ENCODE data around the gene PALD1.
A peak's percentile ranks its signal among the peaks of the same experiment; 100 is the strongest.

DNA sequence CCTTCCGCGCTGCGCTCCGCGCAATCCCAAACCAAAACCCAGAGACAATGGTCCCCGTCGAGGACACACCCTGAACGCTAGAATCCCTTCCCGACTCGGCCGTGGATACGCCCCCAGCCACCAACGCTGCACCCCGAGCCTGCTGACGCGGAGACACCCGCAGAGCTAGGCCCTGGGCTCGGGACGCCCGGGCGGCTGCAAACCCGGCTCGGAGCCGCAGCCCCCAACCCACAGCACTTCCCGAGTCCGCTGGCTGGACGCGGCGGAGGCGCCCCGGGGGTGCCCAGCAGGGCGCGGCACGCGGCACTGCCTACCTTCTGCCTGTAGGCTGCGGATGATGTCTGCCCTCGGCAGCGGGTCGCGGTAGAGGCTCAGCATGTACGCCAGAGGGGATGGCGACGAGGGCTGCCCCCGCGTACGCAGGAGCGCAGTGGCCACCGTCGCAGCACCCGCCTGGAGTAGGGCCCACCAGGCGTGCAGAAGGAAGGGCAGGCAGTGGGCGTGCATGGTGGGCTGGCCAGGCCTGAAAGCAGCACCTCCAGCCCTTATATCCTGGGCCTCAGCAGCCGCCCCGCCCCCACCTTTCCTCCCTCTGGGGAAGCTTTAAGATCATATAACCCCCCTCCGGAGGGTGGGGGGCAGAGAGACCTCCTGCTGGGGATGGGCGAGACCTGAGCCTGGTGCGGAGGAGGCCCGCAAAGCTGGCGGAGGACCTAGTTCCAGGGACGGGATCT, 37.2 kb upstream of the PALD1 start, which contains the start of gene NODAL:
- TF ChIP-seq, protein P1, sequence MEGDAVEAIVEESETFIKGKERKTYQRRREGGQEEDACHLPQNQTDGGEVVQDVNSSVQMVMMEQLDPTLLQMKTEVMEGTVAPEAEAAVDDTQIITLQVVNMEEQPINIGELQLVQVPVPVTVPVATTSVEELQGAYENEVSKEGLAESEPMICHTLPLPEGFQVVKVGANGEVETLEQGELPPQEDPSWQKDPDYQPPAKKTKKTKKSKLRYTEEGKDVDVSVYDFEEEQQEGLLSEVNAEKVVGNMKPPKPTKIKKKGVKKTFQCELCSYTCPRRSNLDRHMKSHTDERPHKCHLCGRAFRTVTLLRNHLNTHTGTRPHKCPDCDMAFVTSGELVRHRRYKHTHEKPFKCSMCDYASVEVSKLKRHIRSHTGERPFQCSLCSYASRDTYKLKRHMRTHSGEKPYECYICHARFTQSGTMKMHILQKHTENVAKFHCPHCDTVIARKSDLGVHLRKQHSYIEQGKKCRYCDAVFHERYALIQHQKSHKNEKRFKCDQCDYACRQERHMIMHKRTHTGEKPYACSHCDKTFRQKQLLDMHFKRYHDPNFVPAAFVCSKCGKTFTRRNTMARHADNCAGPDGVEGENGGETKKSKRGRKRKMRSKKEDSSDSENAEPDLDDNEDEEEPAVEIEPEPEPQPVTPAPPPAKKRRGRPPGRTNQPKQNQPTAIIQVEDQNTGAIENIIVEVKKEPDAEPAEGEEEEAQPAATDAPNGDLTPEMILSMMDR (conservative IDR thresholded peaks at IDR 0.05; ENCODE audit: low read depth in 2 of 2) = no peak
- TF ChIP-seq EZH2phosphoT487 (IDR thresholded peaks at IDR 0.05; ENCODE audit: unreplicated experiment) = no peak
- TF ChIP-seq EZH2 (IDR thresholded peaks at IDR 0.05; ENCODE audit: low read depth, unreplicated experiment) = peak; percentile 29
- TF ChIP-seq POLR2AphosphoS5 (IDR thresholded peaks at IDR 0.05; ENCODE audit: low read depth) = no peak; the same call in 1 of the 2 replicates
- no peak for TF ChIP-seq CREB1 (CRISPR knock-in tag; IDR thresholded peaks at IDR 0.05; ENCODE audit: low read depth)
- TF ChIP-seq NANOG (IDR thresholded peaks at IDR 0.05; ENCODE audit: borderline replicate concordance) = no peak
- TF ChIP-seq, protein P2, sequence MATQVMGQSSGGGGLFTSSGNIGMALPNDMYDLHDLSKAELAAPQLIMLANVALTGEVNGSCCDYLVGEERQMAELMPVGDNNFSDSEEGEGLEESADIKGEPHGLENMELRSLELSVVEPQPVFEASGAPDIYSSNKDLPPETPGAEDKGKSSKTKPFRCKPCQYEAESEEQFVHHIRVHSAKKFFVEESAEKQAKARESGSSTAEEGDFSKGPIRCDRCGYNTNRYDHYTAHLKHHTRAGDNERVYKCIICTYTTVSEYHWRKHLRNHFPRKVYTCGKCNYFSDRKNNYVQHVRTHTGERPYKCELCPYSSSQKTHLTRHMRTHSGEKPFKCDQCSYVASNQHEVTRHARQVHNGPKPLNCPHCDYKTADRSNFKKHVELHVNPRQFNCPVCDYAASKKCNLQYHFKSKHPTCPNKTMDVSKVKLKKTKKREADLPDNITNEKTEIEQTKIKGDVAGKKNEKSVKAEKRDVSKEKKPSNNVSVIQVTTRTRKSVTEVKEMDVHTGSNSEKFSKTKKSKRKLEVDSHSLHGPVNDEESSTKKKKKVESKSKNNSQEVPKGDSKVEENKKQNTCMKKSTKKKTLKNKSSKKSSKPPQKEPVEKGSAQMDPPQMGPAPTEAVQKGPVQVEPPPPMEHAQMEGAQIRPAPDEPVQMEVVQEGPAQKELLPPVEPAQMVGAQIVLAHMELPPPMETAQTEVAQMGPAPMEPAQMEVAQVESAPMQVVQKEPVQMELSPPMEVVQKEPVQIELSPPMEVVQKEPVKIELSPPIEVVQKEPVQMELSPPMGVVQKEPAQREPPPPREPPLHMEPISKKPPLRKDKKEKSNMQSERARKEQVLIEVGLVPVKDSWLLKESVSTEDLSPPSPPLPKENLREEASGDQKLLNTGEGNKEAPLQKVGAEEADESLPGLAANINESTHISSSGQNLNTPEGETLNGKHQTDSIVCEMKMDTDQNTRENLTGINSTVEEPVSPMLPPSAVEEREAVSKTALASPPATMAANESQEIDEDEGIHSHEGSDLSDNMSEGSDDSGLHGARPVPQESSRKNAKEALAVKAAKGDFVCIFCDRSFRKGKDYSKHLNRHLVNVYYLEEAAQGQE (IDR thresholded peaks at IDR 0.05; ENCODE audit: unreplicated experiment) = no peak
- TF ChIP-seq JUNB (IDR thresholded peaks at IDR 0.05; ENCODE audit: unreplicated experiment) = no peak
- TF ChIP-seq ZNF114 (CRISPR knock-in tag; IDR thresholded peaks at IDR 0.05) = no peak
- TF ChIP-seq, protein P3, sequence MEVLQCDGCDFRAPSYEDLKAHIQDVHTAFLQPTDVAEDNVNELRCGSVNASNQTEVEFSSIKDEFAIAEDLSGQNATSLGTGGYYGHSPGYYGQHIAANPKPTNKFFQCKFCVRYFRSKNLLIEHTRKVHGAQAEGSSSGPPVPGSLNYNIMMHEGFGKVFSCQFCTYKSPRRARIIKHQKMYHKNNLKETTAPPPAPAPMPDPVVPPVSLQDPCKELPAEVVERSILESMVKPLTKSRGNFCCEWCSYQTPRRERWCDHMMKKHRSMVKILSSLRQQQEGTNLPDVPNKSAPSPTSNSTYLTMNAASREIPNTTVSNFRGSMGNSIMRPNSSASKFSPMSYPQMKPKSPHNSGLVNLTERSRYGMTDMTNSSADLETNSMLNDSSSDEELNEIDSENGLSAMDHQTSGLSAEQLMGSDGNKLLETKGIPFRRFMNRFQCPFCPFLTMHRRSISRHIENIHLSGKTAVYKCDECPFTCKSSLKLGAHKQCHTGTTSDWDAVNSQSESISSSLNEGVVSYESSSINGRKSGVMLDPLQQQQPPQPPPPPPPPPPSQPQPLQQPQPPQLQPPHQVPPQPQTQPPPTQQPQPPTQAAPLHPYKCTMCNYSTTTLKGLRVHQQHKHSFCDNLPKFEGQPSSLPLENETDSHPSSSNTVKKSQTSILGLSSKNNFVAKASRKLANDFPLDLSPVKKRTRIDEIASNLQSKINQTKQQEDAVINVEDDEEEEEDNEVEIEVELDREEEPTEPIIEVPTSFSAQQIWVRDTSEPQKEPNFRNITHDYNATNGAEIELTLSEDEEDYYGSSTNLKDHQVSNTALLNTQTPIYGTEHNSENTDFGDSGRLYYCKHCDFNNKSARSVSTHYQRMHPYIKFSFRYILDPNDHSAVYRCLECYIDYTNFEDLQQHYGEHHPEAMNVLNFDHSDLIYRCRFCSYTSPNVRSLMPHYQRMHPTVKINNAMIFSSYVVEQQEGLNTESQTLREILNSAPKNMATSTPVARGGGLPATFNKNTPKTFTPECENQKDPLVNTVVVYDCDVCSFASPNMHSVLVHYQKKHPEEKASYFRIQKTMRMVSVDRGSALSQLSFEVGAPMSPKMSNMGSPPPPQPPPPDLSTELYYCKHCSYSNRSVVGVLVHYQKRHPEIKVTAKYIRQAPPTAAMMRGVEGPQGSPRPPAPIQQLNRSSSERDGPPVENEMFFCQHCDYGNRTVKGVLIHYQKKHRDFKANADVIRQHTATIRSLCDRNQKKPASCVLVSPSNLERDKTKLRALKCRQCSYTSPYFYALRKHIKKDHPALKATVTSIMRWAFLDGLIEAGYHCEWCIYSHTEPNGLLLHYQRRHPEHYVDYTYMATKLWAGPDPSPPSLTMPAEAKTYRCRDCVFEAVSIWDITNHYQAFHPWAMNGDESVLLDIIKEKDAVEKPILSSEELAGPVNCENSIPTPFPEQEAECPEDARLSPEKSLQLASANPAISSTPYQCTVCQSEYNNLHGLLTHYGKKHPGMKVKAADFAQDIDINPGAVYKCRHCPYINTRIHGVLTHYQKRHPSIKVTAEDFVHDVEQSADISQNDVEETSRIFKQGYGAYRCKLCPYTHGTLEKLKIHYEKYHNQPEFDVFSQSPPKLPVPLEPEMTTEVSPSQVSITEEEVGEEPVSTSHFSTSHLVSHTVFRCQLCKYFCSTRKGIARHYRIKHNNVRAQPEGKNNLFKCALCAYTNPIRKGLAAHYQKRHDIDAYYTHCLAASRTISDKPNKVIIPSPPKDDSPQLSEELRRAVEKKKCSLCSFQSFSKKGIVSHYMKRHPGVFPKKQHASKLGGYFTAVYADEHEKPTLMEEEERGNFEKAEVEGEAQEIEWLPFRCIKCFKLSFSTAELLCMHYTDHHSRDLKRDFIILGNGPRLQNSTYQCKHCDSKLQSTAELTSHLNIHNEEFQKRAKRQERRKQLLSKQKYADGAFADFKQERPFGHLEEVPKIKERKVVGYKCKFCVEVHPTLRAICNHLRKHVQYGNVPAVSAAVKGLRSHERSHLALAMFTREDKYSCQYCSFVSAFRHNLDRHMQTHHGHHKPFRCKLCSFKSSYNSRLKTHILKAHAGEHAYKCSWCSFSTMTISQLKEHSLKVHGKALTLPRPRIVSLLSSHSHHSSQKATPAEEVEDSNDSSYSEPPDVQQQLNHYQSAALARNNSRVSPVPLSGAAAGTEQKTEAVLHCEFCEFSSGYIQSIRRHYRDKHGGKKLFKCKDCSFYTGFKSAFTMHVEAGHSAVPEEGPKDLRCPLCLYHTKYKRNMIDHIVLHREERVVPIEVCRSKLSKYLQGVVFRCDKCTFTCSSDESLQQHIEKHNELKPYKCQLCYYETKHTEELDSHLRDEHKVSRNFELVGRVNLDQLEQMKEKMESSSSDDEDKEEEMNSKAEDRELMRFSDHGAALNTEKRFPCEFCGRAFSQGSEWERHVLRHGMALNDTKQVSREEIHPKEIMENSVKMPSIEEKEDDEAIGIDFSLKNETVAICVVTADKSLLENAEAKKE (CRISPR knock-in tag; IDR thresholded peaks at IDR 0.05) = no peak
- TF ChIP-seq, protein P4, sequence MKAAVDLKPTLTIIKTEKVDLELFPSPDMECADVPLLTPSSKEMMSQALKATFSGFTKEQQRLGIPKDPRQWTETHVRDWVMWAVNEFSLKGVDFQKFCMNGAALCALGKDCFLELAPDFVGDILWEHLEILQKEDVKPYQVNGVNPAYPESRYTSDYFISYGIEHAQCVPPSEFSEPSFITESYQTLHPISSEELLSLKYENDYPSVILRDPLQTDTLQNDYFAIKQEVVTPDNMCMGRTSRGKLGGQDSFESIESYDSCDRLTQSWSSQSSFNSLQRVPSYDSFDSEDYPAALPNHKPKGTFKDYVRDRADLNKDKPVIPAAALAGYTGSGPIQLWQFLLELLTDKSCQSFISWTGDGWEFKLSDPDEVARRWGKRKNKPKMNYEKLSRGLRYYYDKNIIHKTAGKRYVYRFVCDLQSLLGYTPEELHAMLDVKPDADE (IDR thresholded peaks at IDR 0.05) = no peak
